CD4-positive, alpha-beta memory T cell (primary cell): ENCODE data around the gene NUP42. TPM values are rescaled to one million over a fixed set of nuclear protein-coding genes. Genes with fewer than 3 reads are reported as not detected.
"Not testable (repeated sequence)": the region's sequence is repeated elsewhere in the genome, so short reads cannot be mapped to it uniquely, and the experiment has no call there.

Source experiments
- CTCF ChIA-PET: fragments of 350-600 bp; sonication (Branson Sonifier 250); formaldehyde crosslinking; loops from one replicate; lab custom pipeline; 2021; ENCODE audit warnings: inconsistent platforms; ENCODE audit not compliant: partially characterized antibody; lab: Charles Lee
- POLR2A ChIA-PET: fragments of 350-600 bp; sonication (Branson Sonifier 250); formaldehyde crosslinking; loops from one replicate; lab custom pipeline; 2021; ENCODE audit not compliant: partially characterized antibody; lab: Charles Lee
- DNase-seq, 5 donors: peaks; one replicate each; pipeline versions ENCODE4 v3.0.0 to v3.0.0-alpha.2; 2020 to 2022; ENCODE audit warnings: mixed read lengths in 1 of 5
- H3K27ac ChIP-seq: one replicate; pipeline ENCODE4 v1.7.0; 2013; ENCODE audit warnings: low read depth, low read length
- H3K27me3 ChIP-seq: 2 replicates; pipeline ENCODE4 v1.7.0; 2013; ENCODE audit warnings: mild to moderate bottlenecking, low read length, moderate library complexity; ENCODE audit not compliant: insufficient read depth
- H3K36me3 ChIP-seq: 2 replicates; pipeline ENCODE4 v1.7.0; 2013; ENCODE audit warnings: mild to moderate bottlenecking, low read length, moderate library complexity; ENCODE audit not compliant: insufficient read depth
- H3K4me1 ChIP-seq: 2 replicates; pipeline ENCODE4 v1.7.0; 2013; ENCODE audit warnings: mild to moderate bottlenecking, low read length, moderate library complexity; ENCODE audit not compliant: insufficient read depth
- H3K4me3 ChIP-seq, 2 donors: one replicate each; pipeline ENCODE4 v1.7.0; 2013; ENCODE audit warnings: low read length in 2 of 2, mild to moderate bottlenecking in 1 of 2
- H3K9me3 ChIP-seq, 2 donors: one replicate each; pipeline ENCODE4 v1.7.0; 2013; ENCODE audit warnings: low read length in 2 of 2, control low read depth in 1 of 2; ENCODE audit not compliant: control insufficient read depth in 1 of 2
- H3K27ac Mint-ChIP-seq, 7 donors: one replicate each; pipeline ENCODE4 v1.8.0; 2020 to 2021; ENCODE audit warnings: mixed read lengths in 7 of 7, mild to moderate bottlenecking in 6 of 7, inconsistent platforms in 3 of 7, moderate library complexity in 3 of 7
- H3K27me3 Mint-ChIP-seq, 2 donors: one replicate each; pipeline ENCODE4 v1.8.0; 2020 to 2021; ENCODE audit warnings: mixed read lengths in 2 of 2
- H3K36me3 Mint-ChIP-seq, 2 donors: one replicate each; pipeline ENCODE4 v1.8.0; 2020 to 2021; ENCODE audit warnings: mixed read lengths in 2 of 2, inconsistent platforms in 1 of 2, mild to moderate bottlenecking in 1 of 2
- H3K4me1 Mint-ChIP-seq, 4 donors: one replicate each; pipeline ENCODE4 v1.8.0; 2020 to 2021; ENCODE audit warnings: mixed read lengths in 4 of 4, mild to moderate bottlenecking in 1 of 4
- H3K4me3 Mint-ChIP-seq, 8 donors: one replicate each; pipeline ENCODE4 v1.8.0; 2020 to 2021; ENCODE audit warnings: mixed read lengths in 8 of 8, mild to moderate bottlenecking in 7 of 8, moderate library complexity in 6 of 8, inconsistent platforms in 3 of 8
- H3K9me3 Mint-ChIP-seq, 8 donors: one replicate each; pipeline ENCODE4 v1.8.0; 2020 to 2021; ENCODE audit warnings: mixed read lengths in 8 of 8, mild to moderate bottlenecking in 5 of 8, inconsistent platforms in 3 of 8, moderate library complexity in 1 of 8
- intact Hi-C: fragments of 100-400 bp; cut with micrococcal nuclease; formaldehyde crosslinking; loops from one replicate; pipeline ENCODE4 v1.15.1; 2023
- polyA plus RNA-seq, 2 donors: library from polyadenylated mRNA; unstranded; fragments of 300-500 nt; fragmentation: Illumina TruSeq; gene quantifications; one replicate each; pipeline ENCODE4 v1.2.3, GENCODE V29; 2021
- total RNA-seq, 2 experiments: library from RNA; stranded (reverse); gene quantifications; one replicate each; pipeline ENCODE4 v1.2.3, GENCODE V29; 2021

Gene NUP42
- total and polyA plus RNA-seq, 4 experiments from 2014 or later: 33.3 to 40.8 (median 38.5) TPM

GRCh38 chr7:23216021-23216420, 34.2 kb downstream of the NUP42 start:
- intact Hi-C loops: no loop called here
- no peak overlapping the region for H3K4me3 ChIP-seq
- H3K4me3 Mint-ChIP-seq: no peak overlapping the region
- no peaks in the 10 kb centered on the region for H3K36me3 ChIP-seq
- CTCF ChIA-PET: interaction anchor here (0.6 kb wide), 1 partner anchor 1112 kb away, joined by 3 read pairs; no protein-coding TSS in a partner anchor
- H3K27ac Mint-ChIP-seq: no peak overlapping the region
- POLR2A ChIA-PET: no interaction called here
- H3K36me3 Mint-ChIP-seq: no peaks in the 10 kb centered on the region
- H3K4me1 ChIP-seq: no peaks in the 10 kb centered on the region
- no peaks in the 10 kb centered on the region for H3K9me3 Mint-ChIP-seq
- no peak for DNase-seq
- H3K27ac ChIP-seq: no peak overlapping the region
- peaks cover 1 to 5% of the 10 kb centered on the region in 2 donors for H3K27me3 Mint-ChIP-seq
- H3K27me3 ChIP-seq: no peaks in the 10 kb centered on the region
- no peaks in the 10 kb centered on the region for H3K9me3 ChIP-seq
- H3K4me1 Mint-ChIP-seq: no peaks in the 10 kb centered on the region

- Mint-ChIP-seq H3K9me3 (no peaks in the 10 kb centered on the region), H3K4me1 (no peaks in the 10 kb centered on the region), H3K27ac (no peak overlapping the region), H3K36me3 (no peaks in the 10 kb centered on the region), H3K4me3 (no peak overlapping the region), H3K27me3 (peaks cover 1 to 4% of the 10 kb centered on the region in 2 donors)
- H3K4me3 ChIP-seq: no peak overlapping the region
- no peaks in the 10 kb centered on the region for H3K9me3 ChIP-seq
- H3K27me3 ChIP-seq: no peaks in the 10 kb centered on the region
- intact Hi-C loops: no loop called here
- ChIA-PET POLR2A (no interaction called here), CTCF (no interaction called here)
- no peaks in the 10 kb centered on the region for H3K36me3 ChIP-seq
- H3K27ac ChIP-seq: no peak overlapping the region
- no peak for DNase-seq
- no peaks in the 10 kb centered on the region for H3K4me1 ChIP-seq
These were observed 36.3 kb downstream of the NUP42 start for GRCh38 chr7:23218196-23218595.

GRCh38 chr7:23220690-23221305, 39.0 kb downstream of the NUP42 start:
- CTCF ChIA-PET: no interaction called here
- no peaks in the 10 kb centered on the region for H3K36me3 ChIP-seq
- no peaks in the 10 kb centered on the region for H3K9me3 Mint-ChIP-seq
- intact Hi-C loops: no loop called here
- peaks cover 1 to 8% of the 10 kb centered on the region in 2 donors for H3K27me3 Mint-ChIP-seq
- H3K4me1 Mint-ChIP-seq: no peaks in the 10 kb centered on the region
- no peaks in the 10 kb centered on the region for H3K9me3 ChIP-seq
- no peak overlapping the region for H3K27ac ChIP-seq
- H3K36me3 Mint-ChIP-seq: no peaks in the 10 kb centered on the region
- no peak overlapping the region for H3K4me3 Mint-ChIP-seq
- H3K27ac Mint-ChIP-seq: no peak overlapping the region
- no peak overlapping the region for H3K4me3 ChIP-seq
- H3K4me1 ChIP-seq: no peaks in the 10 kb centered on the region
- DNase-seq: no peak
- no peaks in the 10 kb centered on the region for H3K27me3 ChIP-seq
- POLR2A ChIA-PET: interaction anchor here (0.5 kb wide), 1 partner anchor 34 kb away, joined by 4 read pairs; no protein-coding TSS in a partner anchor

- H3K36me3 Mint-ChIP-seq: no peaks in the 10 kb centered on the region
- Histone ChIP-seq H3K9me3 (no peaks in the 10 kb centered on the region), H3K27ac (no peak overlapping the region), H3K4me3 (no peak overlapping the region), H3K27me3 (no peaks in the 10 kb centered on the region), H3K4me1 (no peaks in the 10 kb centered on the region), H3K36me3 (no peaks in the 10 kb centered on the region)
- CTCF ChIA-PET: no interaction called here
- H3K4me1 Mint-ChIP-seq: no peaks in the 10 kb centered on the region
- no peak for DNase-seq
- H3K4me3 Mint-ChIP-seq: no peak overlapping the region
- POLR2A ChIA-PET: no interaction called here
- H3K27me3 Mint-ChIP-seq: peaks cover 1 to 7% of the 10 kb centered on the region in 2 donors
- no peak overlapping the region for H3K27ac Mint-ChIP-seq
- no peaks in the 10 kb centered on the region for H3K9me3 Mint-ChIP-seq
- intact Hi-C loops: no loop called here
These were observed 40.7 kb downstream of the NUP42 start for GRCh38 chr7:23222439-23223030.

- H3K4me1 ChIP-seq, H3K4me3 ChIP-seq, H3K27me3 ChIP-seq, H3K27ac ChIP-seq, H3K9me3 ChIP-seq, H3K27me3 Mint-ChIP-seq, H3K36me3 ChIP-seq, intact Hi-C loops, H3K9me3 Mint-ChIP-seq, CTCF ChIA-PET, H3K36me3 Mint-ChIP-seq, H3K4me3 Mint-ChIP-seq, H3K4me1 Mint-ChIP-seq, H3K27ac Mint-ChIP-seq, DNase-seq, POLR2A ChIA-PET: not testable (repeated sequence)
These were observed 42.5 kb downstream of the NUP42 start for GRCh38 chr7:23224364-23224763.

- Histone ChIP-seq H3K4me1 (no peaks in the 10 kb centered on the region), H3K36me3 (no peaks in the 10 kb centered on the region), H3K9me3 (no peaks in the 10 kb centered on the region), H3K27ac (no peak overlapping the region), H3K27me3 (no peaks in the 10 kb centered on the region), H3K4me3 (no peak overlapping the region)
- no peaks in the 10 kb centered on the region for H3K4me1 Mint-ChIP-seq
- H3K27me3 Mint-ChIP-seq: peaks cover 1 to 6% of the 10 kb centered on the region in 2 donors
- H3K36me3 Mint-ChIP-seq: no peaks in the 10 kb centered on the region
- no peak overlapping the region for H3K4me3 Mint-ChIP-seq
- DNase-seq: no peak
- peaks cover 0 to 6% (median 0%) of the 10 kb centered on the region in 8 donors for H3K9me3 Mint-ChIP-seq
- ChIA-PET POLR2A (no interaction called here), CTCF (no interaction called here)
- intact Hi-C loops: no loop called here
- no peak overlapping the region for H3K27ac Mint-ChIP-seq
These were observed 45.1 kb downstream of the NUP42 start for GRCh38 chr7:23226844-23227450.

- H3K27ac Mint-ChIP-seq: peak overlapping the region in 1 of 7 donors; percentile 75
- Histone ChIP-seq H3K36me3 (no peaks in the 10 kb centered on the region), H3K27me3 (no peaks in the 10 kb centered on the region), H3K9me3 (no peaks in the 10 kb centered on the region), H3K4me3 (no peak overlapping the region), H3K4me1 (no peaks in the 10 kb centered on the region), H3K27ac (no peak overlapping the region)
- POLR2A ChIA-PET: no interaction called here
- no peak for DNase-seq
- H3K36me3 Mint-ChIP-seq: no peaks in the 10 kb centered on the region
- H3K27me3 Mint-ChIP-seq: peaks cover 1 to 5% of the 10 kb centered on the region in 2 donors
- CTCF ChIA-PET: no interaction called here
- H3K9me3 Mint-ChIP-seq: peaks cover 0 to 6% (median 0%) of the 10 kb centered on the region in 8 donors
- H3K4me3 Mint-ChIP-seq: no peak overlapping the region
- intact Hi-C loops: no loop called here
- H3K4me1 Mint-ChIP-seq: peaks cover 0 to 5% (median 2%) of the 10 kb centered on the region in 4 donors
These were observed 46.6 kb downstream of the NUP42 start for GRCh38 chr7:23228412-23228811.
